Thoracic aorta (tissue), 2 donors: ENCODE results near the gene DNM1L. TPM values are rescaled to one million over a fixed set of nuclear protein-coding genes. Genes with fewer than 3 reads are reported as not detected.

Source experiments
- ATAC-seq: fragments of 150-250 bp; one replicate; pipeline ENCODE4 v1.8.0; 2017; ENCODE audit warnings: low read depth; ENCODE audit not compliant: insufficient number of reproducible peaks, low FRiP score
- DNase-seq: peaks from one replicate; pipeline ENCODE4 v3.0.0-alpha.2; 2020; ENCODE audit warnings: low spot score
- H3K27ac ChIP-seq, 2 donors: fragments of 200-600 bp; sonication (generic); 1 replicate in 1 of 2; 2 replicates in 1 of 2; pipeline ENCODE4 v1.5.1; 2016; ENCODE audit warnings: mild to moderate bottlenecking in 2 of 2, moderate library complexity in 2 of 2
- H3K27me3 ChIP-seq: fragments of 200-600 bp; sonication (generic); replicated peaks from 2 replicates; pipeline ENCODE4 v1.6.0; 2016; ENCODE audit warnings: mild to moderate bottlenecking; ENCODE audit not compliant: insufficient read depth
- H3K36me3 ChIP-seq: fragments of 200-600 bp; sonication (generic); one replicate; pipeline ENCODE4 v1.5.1; 2016
- H3K4me1 ChIP-seq, 2 donors: fragments of 200-600 bp; sonication (generic); 1 replicate in 1 of 2; 2 replicates in 1 of 2; pipeline versions ENCODE4 v1.5.1 to v1.6.0; 2016; ENCODE audit warnings: low read depth in 2 of 2, mild to moderate bottlenecking in 1 of 2; ENCODE audit not compliant: control insufficient read depth in 1 of 2
- H3K4me3 ChIP-seq: fragments of 200-600 bp; sonication (generic); 2 replicates; pipeline ENCODE4 v1.5.1; 2016; ENCODE audit warnings: mild to moderate bottlenecking
- H3K9me3 ChIP-seq: fragments of 200-600 bp; sonication (generic); 2 replicates; pipeline ENCODE4 v1.5.1; 2016
- CTCF ChIP-seq: fragments of 200-600 bp; sonication (generic); IDR thresholded peaks from one replicate; pipeline ENCODE4 v1.5.1; 2019; ENCODE audit warnings: antibody characterized with exemption
- total RNA-seq, 2 donors: library from RNA; depleted of rRNA; stranded (reverse); fragments of >200 nt; gene quantifications; one replicate each; pipeline versions ENCODE4 v1.1.0 to v1.2.3, GENCODE V29; 2016

DNM1L gene
- total RNA-seq, 2 donors from 2014 or later, result 59.8 to 86.1 TPM

GRCh38 chr12:32754111-32754510, 75.0 kb downstream of the DNM1L start:
- no peak overlapping the region for H3K4me3 ChIP-seq
- H3K4me1 ChIP-seq, result peaks cover 0 to 10% of the 10 kb centered on the region in 2 donors
- H3K27ac ChIP-seq, result no peak overlapping the region

GRCh38 chr12:32755051-32755653, 76.1 kb downstream of the DNM1L start:
- Histone ChIP-seq H3K4me1 (peaks cover 0 to 10% of the 10 kb centered on the region in 2 donors), H3K27me3 (no peaks in the 10 kb centered on the region), H3K9me3 (no peaks in the 10 kb centered on the region), H3K4me3 (peak overlapping the region; percentile 81), H3K27ac (peak overlapping the region; percentile 84 to 93), H3K36me3 (peaks cover 16% of the 10 kb centered on the region)
- peak; percentile 27 for ATAC-seq
- peak; percentile 51 for TF ChIP-seq CTCF
- no peak for DNase-seq

More at GRCh38 chr12:32754111-32754510, 75.0 kb downstream of the DNM1L start:
- no peaks in the 10 kb centered on the region for H3K9me3 ChIP-seq
- no peaks in the 10 kb centered on the region for H3K27me3 ChIP-seq
- DNase-seq, result no peak
- no peak for ATAC-seq
- no peak for TF ChIP-seq CTCF
- peaks cover 26% of the 10 kb centered on the region for H3K36me3 ChIP-seq

- Histone ChIP-seq H3K4me1 (peaks cover 0 to 10% of the 10 kb centered on the region in 2 donors), H3K4me3 (peak within 1 kb of the TSS; percentile 81), H3K27me3 (no peaks in the 10 kb centered on the region), H3K9me3 (no peaks in the 10 kb centered on the region), H3K36me3 (peaks cover 10% of the 10 kb centered on the region), H3K27ac (peak within 1 kb of the TSS; percentile 84 to 93)
- ATAC-seq (peak; percentile 94), DNase-seq (peak; percentile 88)
- peak; percentile 64 for TF ChIP-seq CTCF
Observed at GRCh38 chr12:32755654-32756475, 76.8 kb downstream of the DNM1L start, which contains the start of gene YARS2. Gene YARS2, minus strand, starts transcription at chr12:32755897. Its CDS starts 23 bp downstream, at chr12:32755874.

GRCh38 chr12:32756476-32757066, 77.5 kb downstream of the DNM1L start:
- peak overlapping the region; percentile 81 for H3K4me3 ChIP-seq
- no peak for ATAC-seq
- peak overlapping the region; percentile 84 to 93 for H3K27ac ChIP-seq
- DNase-seq, result no peak
- peaks cover 0 to 10% of the 10 kb centered on the region in 2 donors for H3K4me1 ChIP-seq
- H3K36me3 ChIP-seq, result peaks cover 3% of the 10 kb centered on the region
- TF ChIP-seq CTCF, result no peak
- no peaks in the 10 kb centered on the region for H3K9me3 ChIP-seq
- H3K27me3 ChIP-seq, result no peaks in the 10 kb centered on the region

GRCh38 chr12:32757157-32757556, 78.1 kb downstream of the DNM1L start:
- Histone ChIP-seq H3K27me3 (no peaks in the 10 kb centered on the region), H3K4me3 (no peak overlapping the region), H3K9me3 (no peaks in the 10 kb centered on the region), H3K36me3 (no peaks in the 10 kb centered on the region), H3K27ac (no peak overlapping the region), H3K4me1 (peaks cover 0 to 10% of the 10 kb centered on the region in 2 donors)
- TF ChIP-seq CTCF, result no peak
- ATAC-seq (no peak), DNase-seq (no peak)
